H1 (cell line): ENCODE results near the gene FGF12. TPM values are rescaled to one million over a fixed set of nuclear protein-coding genes. Genes with fewer than 3 reads are reported as not detected.

ENCODE experiments used
- BCL11A ChIP-seq, 2 experiments: IDR thresholded peaks; one replicate each; pipeline ENCODE4 v1.6.1; 2011; ENCODE audit warnings: low read depth in 2 of 2, low read length in 2 of 2, mild to moderate bottlenecking in 2 of 2
- KDM1A ChIP-seq: fragments of 200-600, 300-600 bp; sonication (generic); IDR thresholded peaks from 2 replicates; pipeline ENCODE4 v1.7.1; 2016; ENCODE audit warnings: mild to moderate bottlenecking, low read length, borderline replicate concordance
- MAFK ChIP-seq: IDR thresholded peaks from 2 replicates; pipeline ENCODE4 v1.6.1; 2012; ENCODE audit warnings: low read depth, mild to moderate bottlenecking, improper control_type of control experiment, low read length
- SIX5 ChIP-seq: IDR thresholded peaks from 2 replicates; pipeline ENCODE4 v1.6.1; 2011; ENCODE audit warnings: mild to moderate bottlenecking, low read depth, low read length
- ZNF274 ChIP-seq: IDR thresholded peaks from 2 replicates; pipeline ENCODE4 v1.7.0; 2012; ENCODE audit warnings: low read length, borderline replicate concordance; ENCODE audit errors: extremely low read depth
- polyA plus RNA-seq, 7 experiments: library from polyadenylated mRNA; depleted of rRNA in 3 of 7; stranded (reverse) in 5 of 7; unstranded in 2 of 7; fragments of >200 nt in 5 of 7; fragments of 200-250 nt in 2 of 7; gene quantifications; 1 replicate in 5 of 7; 2 replicates in 1 of 7; 4 replicates in 1 of 7; pipeline versions ENCODE4 v1.2.1 to v1.2.3, GENCODE V29; 2011 to 2013; ENCODE audit warnings: missing spikeins in 2 of 7, mixed read lengths in 2 of 7
- total RNA-seq: library from RNA; stranded (reverse); fragmentation: NEBNext Ultra II Directional; extraction: Animal tissue kit (Norgen Biotek cat#: 25700); gene quantifications from 2 replicates; pipeline ENCODE4 v1.2.1, GENCODE V29; 2021

Gene FGF12
- total and polyA plus RNA-seq, 2 of the 8 experiments (the other 6 are each of a cell fraction or from before 2014, with no cell fraction given) = 4.1 to 16.6 TPM

DNA sequence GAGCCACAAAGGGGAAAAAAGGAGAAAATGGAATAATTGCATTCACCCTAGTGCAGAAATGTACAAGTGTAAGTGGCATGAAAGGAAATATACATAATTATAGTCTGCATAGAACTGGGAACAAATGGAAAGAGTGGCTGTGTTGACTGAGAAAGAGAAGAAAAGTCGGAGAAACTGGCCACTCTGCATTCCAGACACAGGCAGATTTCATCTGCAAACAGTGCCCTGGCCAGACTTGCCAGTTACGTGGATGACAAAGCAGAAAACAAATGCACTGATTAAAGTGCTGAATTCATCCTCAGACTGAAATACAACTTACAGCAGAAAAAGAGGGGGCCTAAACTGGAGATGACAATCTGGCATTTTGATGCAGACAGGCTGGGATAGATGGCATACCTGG lies 129.8 kb downstream of the FGF12 start (continued):
- TF ChIP-seq ZNF274 = no peak
- no peak for TF ChIP-seq KDM1A
- TF ChIP-seq SIX5 = no peak
- no peak for TF ChIP-seq BCL11A (IDR thresholded peaks at IDR 0.05; ENCODE audit: low read depth in 2 of 2, low read length in 2 of 2)
- TF ChIP-seq MAFK = no peak
